ENCODE results near the gene PODNL1.
"Not testable (repeated sequence)": the region's sequence is repeated elsewhere in the genome, so short reads cannot be mapped to it uniquely, and the experiment has no call there.

PODNL1 gene

GRCh38 chr19:13979244-13979615 lies 41.0 kb upstream of the PODNL1 start:
- no peak for FAIRE-seq
- no peak for TF ChIP-seq POLR2A (IDR thresholded peaks at IDR 0.05; ENCODE audit: low read depth, low read length)
- no peak for DNase-seq (ENCODE audit: insufficient read length, low spot score)

DNA sequence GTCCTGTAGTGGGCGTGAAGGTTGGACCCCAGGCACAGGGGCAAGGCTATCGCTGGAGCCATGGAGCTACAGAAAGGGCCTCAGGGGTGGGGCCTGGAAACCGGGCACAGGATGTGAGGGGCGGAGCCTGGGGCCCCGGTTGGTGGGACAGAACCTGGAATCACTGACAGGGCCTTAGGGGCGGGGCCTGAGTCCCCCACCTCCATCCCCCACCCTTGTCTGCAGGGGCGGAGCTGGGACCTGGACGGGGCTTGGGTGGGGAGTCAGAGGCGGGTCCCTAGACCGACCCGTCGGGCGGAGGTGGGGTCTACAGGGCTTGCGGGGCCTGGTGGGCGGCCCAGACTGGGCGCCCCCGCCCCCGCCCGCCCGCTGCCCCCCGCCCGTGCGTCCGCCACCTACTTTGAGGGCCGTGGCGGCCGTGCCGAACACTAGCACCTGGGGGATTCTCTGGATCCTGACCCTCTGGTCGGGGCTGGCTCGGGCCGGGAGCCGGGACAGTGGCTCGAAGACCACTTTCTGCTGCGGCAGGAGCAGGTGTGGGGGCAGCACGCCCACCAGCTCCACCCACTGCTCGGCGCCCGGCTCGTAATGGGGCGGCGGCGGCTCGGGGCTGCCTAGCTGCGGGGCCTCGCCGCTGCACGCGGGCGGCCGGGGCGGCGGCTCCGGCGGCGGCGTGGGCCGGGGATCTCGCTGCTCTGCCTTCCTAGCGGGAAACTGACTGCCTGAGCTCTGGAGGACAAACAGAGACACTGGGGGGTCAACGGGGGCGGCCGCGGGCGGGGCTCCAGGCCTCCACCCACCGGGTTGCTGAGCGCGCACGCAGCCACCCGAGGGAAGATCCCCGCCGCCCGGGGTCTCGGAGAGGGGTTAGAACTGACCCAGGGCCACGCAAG lies 40.4 kb upstream of the PODNL1 start:
- no peak for FAIRE-seq
- TF ChIP-seq POLR2A (IDR thresholded peaks at IDR 0.05; ENCODE audit: low read depth, low read length), result no peak
- DNase-seq (ENCODE audit: insufficient read length, low spot score), result no peak

DNA sequence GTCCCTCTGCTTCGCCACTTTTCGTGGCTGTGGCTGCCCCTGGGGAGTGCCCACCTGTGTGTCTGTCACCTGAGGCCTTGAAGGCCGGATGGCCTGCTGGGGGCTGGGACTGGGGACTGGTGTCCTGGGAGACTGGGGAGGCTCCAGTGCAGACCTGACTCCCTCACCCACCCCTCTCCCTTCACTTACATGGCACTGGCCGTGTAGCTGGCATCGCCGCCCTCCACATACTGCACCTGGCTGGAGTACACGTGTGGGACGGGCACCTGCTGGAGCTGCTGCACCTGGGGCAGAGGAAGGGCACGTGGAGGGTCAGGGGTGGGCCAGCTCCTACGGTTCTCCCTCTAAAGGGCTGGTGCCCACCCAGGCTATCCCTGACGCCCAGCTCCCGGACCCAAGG lies 39.6 kb upstream of the PODNL1 start:
- FAIRE-seq (no peak), DNase-seq (ENCODE audit: insufficient read length, low spot score) (no peak)
- no peak for TF ChIP-seq POLR2A (IDR thresholded peaks at IDR 0.05; ENCODE audit: low read depth, low read length)

- DNase-seq (ENCODE audit: insufficient read length, low spot score) (no peak), FAIRE-seq (no peak)
- no peak for TF ChIP-seq POLR2A (IDR thresholded peaks at IDR 0.05; ENCODE audit: low read depth, low read length)
These were observed 38.2 kb upstream of the PODNL1 start for GRCh38 chr19:13976446-13976845.

- no peak for FAIRE-seq
- DNase-seq (ENCODE audit: insufficient read length, low spot score), result no peak
- no peak for TF ChIP-seq POLR2A (IDR thresholded peaks at IDR 0.05; ENCODE audit: low read depth, low read length)
These were observed 37.7 kb upstream of the PODNL1 start for GRCh38 chr19:13975870-13976269.

- FAIRE-seq (no peak), DNase-seq (ENCODE audit: insufficient read length, low spot score) (no peak)
- TF ChIP-seq POLR2A (IDR thresholded peaks at IDR 0.05; ENCODE audit: low read depth, low read length), result no peak
These were observed 35.9 kb upstream of the PODNL1 start for GRCh38 chr19:13974073-13974472.

GRCh38 chr19:13973479-13973878 lies 35.3 kb upstream of the PODNL1 start:
- not testable (repeated sequence) for FAIRE-seq

DNA sequence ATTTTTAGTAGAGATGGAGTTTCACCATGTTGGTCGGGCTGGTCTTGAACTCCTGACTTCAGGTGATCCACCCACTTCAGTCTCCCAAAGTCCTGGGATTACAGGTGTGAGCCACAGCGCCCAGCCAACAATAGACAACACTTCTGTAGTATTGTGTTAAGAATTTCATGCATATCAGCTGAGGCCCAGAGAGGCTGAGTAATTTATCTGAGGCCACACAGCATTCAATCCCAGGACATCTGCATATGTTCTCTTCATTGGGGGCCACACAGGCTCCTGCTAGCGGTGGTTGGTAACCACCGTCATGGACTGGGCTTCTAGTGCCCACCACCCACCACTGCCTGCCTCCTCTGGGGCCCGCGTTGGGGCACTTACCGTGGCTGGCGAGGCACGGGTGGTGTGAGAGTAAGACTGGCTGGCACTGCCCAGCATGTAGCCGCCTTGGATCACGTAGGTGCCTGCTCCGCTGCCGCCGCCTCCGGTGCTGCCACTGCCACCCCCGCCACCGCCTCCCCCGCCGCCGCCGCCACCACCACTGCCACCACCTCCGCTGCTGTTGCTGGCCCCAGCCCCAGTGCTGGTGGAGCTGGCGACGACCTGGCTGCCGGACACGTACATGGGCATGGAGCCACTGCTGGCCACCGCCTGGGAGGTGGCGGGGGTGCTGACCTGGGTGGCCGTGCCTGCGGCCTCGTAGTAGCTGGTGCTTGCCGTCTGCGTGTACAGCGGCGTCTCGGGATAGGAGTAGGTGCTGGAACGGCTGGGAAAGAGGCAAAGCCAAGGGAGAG lies 34.3 kb upstream of the PODNL1 start:
- FAIRE-seq (no peak), DNase-seq (ENCODE audit: insufficient read length, low spot score) (no peak)
- no peak for TF ChIP-seq POLR2A (IDR thresholded peaks at IDR 0.05; ENCODE audit: low read depth, low read length)

More at GRCh38 chr19:13973479-13973878, 35.3 kb upstream of the PODNL1 start:
- DNase-seq (ENCODE audit: insufficient read length, low spot score), result not testable (repeated sequence)

GRCh38 chr19:13971868-13972267 lies 33.7 kb upstream of the PODNL1 start:
- DNase-seq (ENCODE audit: insufficient read length, low spot score); FAIRE-seq: not testable (repeated sequence)

GRCh38 chr19:13969897-13970296 lies 31.7 kb upstream of the PODNL1 start:
- FAIRE-seq (no peak), DNase-seq (ENCODE audit: insufficient read length, low spot score) (no peak)
- TF ChIP-seq POLR2A (IDR thresholded peaks at IDR 0.05; ENCODE audit: low read depth, low read length), result no peak

- DNase-seq (ENCODE audit: insufficient read length, low spot score) (no peak), FAIRE-seq (no peak)
- TF ChIP-seq POLR2A (IDR thresholded peaks at IDR 0.05; ENCODE audit: low read depth, low read length), result no peak
These were observed 30.8 kb upstream of the PODNL1 start for GRCh38 chr19:13968999-13969398.

DNA sequence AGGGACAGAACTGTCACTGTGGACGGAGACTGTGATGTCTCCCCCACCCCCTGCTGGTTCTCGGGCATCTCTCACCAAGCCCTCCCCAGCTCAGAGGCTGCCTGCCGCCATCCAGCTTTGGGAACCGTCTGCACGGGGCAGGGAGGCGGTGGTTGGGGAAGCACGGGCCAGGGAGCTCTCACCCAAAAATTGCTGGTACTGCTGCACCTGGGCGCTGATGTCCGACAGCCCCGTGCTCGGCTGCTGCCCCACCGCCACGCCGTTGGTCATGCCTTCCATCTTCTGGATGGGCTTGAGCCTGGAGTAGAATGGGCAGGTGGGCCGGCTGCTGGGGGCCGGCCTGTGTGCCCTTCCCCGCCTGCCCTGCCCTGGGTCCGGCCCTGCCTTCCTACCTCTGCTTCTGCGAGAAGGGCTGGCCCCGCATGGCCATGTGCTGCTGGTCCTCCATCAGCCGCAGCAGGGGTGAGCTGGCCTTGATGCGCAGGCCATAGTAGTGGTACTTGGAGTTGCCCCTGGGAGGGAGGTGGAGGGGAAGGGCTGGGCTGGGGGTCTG lies 30.2 kb upstream of the PODNL1 start:
- DNase-seq (ENCODE audit: insufficient read length, low spot score) (no peak), FAIRE-seq (no peak)
- no peak for TF ChIP-seq POLR2A (IDR thresholded peaks at IDR 0.05; ENCODE audit: low read depth, low read length)

GRCh38 chr19:13967206-13967605 lies 29.0 kb upstream of the PODNL1 start:
- FAIRE-seq; DNase-seq (ENCODE audit: insufficient read length, low spot score): not testable (repeated sequence)

DNA sequence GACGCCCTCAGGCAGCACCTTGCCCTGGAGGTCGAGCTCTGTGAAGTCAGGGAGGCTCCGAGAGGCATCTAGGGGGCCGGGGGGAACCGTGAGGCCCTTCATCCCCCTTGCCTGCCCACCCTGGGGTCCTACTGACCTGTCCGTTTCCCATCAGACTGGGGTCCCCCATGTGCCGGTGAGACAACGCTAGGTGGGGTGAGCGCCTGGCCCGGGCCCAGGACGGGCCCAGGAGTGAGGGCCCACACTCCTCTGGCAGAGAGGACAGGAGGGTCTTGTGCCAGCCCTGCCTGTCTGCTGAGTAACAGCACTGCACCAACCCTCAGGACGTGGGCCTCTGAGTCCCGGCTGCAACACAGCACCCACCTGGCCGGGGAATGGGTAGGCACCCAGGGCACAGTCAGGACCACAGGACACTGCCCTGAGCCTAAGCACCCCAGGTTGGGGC lies 28.5 kb upstream of the PODNL1 start:
- DNase-seq (ENCODE audit: insufficient read length, low spot score) (no peak), FAIRE-seq (no peak)
- no peak for TF ChIP-seq POLR2A (IDR thresholded peaks at IDR 0.05; ENCODE audit: low read depth, low read length)

Data from H54 (cell line).